Peyer's patch (tissue), 4 donors: ENCODE measurements around the gene KLRC4. TPM values are rescaled to one million over a fixed set of nuclear protein-coding genes. Genes with fewer than 3 reads are reported as not detected.
A peak's percentile ranks its signal among the peaks of the same experiment; 100 is the strongest.
"Not testable (repeated sequence)": the region's sequence is repeated elsewhere in the genome, so short reads cannot be mapped to it uniquely, and the experiment has no call there.

Source experiments
- DNase-seq, 3 donors: peaks; one replicate each; pipeline ENCODE4 v3.0.0-alpha.2; 2017 to 2019
- H3K27ac ChIP-seq, 4 donors: fragments of 200-600 bp; sonication (generic); one replicate each; pipeline ENCODE4 v1.5.1; 2016 to 2019
- H3K27me3 ChIP-seq, 2 donors: fragments of 200-600 bp; sonication (generic); one replicate each; pipeline ENCODE4 v1.5.1; 2019
- H3K36me3 ChIP-seq, 3 donors: fragments of 200-600 bp; sonication (generic); one replicate each; pipeline ENCODE4 v1.5.1; 2016 to 2019
- H3K4me1 ChIP-seq, 4 donors: fragments of 200-600 bp; sonication (generic); one replicate each; pipeline ENCODE4 v1.5.1; 2016 to 2019
- H3K4me3 ChIP-seq, 4 donors: fragments of 200-600 bp; sonication (generic); 1 replicate in 3 of 4; 2 replicates in 1 of 4; pipeline ENCODE4 v1.5.1; 2016 to 2019; ENCODE audit warnings: mild to moderate bottlenecking in 1 of 4
- H3K9me3 ChIP-seq, 4 donors: fragments of 200-600 bp; sonication (generic); one replicate each; pipeline ENCODE4 v1.5.1; 2016 to 2019; ENCODE audit warnings: mild to moderate bottlenecking in 1 of 4
- POLR2A ChIP-seq, 2 donors: fragments of 450-650 bp; IDR thresholded peaks; one replicate each; pipeline ENCODE4 v1.5.1; 2017; ENCODE audit warnings: antibody characterized with exemption in 2 of 2, mild to moderate bottlenecking in 2 of 2, moderate library complexity in 2 of 2
- total RNA-seq, 4 donors: library from RNA; depleted of rRNA; stranded (reverse); fragments of >200 nt; gene quantifications; one replicate each; pipeline ENCODE4 v1.1.0, GENCODE V29; 2016
- TF ChIP-seq, protein P1 (sequence below), 6 experiments: fragments of 450-650 bp in 4 of 6; fragments of 200-600 bp in 2 of 6; sonication (generic) in 1 of 6; IDR thresholded peaks; one replicate each; pipeline ENCODE4 v1.5.1; 2017 to 2019; ENCODE audit warnings: antibody characterized with exemption in 6 of 6, mild to moderate bottlenecking in 3 of 6, moderate library complexity in 1 of 6

KLRC4 gene
- total RNA-seq, 4 donors from 2014 or later: 2.1 to 5.8 (median 5.6) TPM; not detected in 1

DNA sequence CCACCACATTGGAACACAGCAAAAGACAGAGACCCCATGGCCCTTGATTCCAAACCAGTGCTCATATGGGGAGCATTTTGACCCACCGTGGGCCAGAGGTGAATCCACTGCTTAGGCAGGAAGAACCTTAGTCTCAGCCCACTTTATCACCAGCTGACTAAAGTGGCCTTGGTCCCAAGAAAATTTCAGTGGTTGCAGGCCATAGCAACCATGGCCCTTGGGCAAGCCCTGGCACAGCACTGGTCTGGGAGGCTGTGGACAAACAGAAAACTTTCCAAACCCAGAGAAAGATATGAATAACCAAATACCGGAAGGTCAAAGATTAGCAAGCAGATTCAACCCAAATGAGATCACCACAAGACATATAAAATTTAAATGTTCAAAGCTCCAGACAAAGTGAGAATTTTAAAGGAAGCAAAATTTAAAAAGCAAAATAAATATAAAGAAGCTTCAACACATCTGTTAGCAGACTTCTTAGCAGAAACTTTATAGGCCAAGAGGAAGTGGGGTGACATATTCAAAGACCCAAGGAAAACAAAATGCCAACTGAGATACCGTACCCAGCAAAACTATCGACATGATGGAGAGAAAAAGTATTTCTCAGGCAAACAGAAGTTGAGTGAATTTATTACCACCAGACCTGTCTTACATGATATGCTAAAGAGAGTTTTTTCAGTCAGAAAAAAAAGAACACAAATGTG lies 27.5 kb downstream of the KLRC4 start:
- no peak for DNase-seq
- H3K9me3 ChIP-seq: no peaks in the 10 kb centered on the region
- H3K36me3 ChIP-seq: no peaks in the 10 kb centered on the region
- H3K27me3 ChIP-seq: no peaks in the 10 kb centered on the region
- no peaks in the 10 kb centered on the region for H3K4me1 ChIP-seq
- H3K27ac ChIP-seq: no peak overlapping the region
- H3K4me3 ChIP-seq: peak overlapping the region in 1 of 4 donors; percentile 12
- no peak for TF ChIP-seq POLR2A (IDR thresholded peaks at IDR 0.05)
- TF ChIP-seq, protein P1, sequence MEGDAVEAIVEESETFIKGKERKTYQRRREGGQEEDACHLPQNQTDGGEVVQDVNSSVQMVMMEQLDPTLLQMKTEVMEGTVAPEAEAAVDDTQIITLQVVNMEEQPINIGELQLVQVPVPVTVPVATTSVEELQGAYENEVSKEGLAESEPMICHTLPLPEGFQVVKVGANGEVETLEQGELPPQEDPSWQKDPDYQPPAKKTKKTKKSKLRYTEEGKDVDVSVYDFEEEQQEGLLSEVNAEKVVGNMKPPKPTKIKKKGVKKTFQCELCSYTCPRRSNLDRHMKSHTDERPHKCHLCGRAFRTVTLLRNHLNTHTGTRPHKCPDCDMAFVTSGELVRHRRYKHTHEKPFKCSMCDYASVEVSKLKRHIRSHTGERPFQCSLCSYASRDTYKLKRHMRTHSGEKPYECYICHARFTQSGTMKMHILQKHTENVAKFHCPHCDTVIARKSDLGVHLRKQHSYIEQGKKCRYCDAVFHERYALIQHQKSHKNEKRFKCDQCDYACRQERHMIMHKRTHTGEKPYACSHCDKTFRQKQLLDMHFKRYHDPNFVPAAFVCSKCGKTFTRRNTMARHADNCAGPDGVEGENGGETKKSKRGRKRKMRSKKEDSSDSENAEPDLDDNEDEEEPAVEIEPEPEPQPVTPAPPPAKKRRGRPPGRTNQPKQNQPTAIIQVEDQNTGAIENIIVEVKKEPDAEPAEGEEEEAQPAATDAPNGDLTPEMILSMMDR (IDR thresholded peaks at IDR 0.05): no peak

DNA sequence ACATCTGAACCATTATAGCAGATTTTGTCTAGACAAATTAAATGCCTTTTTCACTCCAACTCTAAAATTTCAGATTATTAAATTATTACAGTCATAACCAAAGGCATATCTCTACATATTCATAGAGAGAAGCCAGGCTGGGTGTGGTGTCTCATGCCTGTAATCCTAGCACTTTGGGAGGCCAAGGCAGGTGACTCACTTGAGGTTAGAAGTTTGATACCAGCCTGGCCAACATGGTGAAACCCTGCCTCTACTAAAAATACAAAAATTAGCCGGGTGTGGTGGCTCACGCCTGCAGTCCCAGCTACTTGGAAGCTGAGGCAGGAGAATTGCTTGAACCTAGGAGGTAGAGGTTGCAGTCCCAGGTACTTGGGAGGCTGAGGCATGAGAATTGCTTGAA lies 30.8 kb downstream of the KLRC4 start:
- not testable (repeated sequence) for H3K9me3 ChIP-seq, H3K36me3 ChIP-seq, H3K27me3 ChIP-seq, DNase-seq, H3K4me1 ChIP-seq, H3K4me3 ChIP-seq, H3K27ac ChIP-seq

DNA sequence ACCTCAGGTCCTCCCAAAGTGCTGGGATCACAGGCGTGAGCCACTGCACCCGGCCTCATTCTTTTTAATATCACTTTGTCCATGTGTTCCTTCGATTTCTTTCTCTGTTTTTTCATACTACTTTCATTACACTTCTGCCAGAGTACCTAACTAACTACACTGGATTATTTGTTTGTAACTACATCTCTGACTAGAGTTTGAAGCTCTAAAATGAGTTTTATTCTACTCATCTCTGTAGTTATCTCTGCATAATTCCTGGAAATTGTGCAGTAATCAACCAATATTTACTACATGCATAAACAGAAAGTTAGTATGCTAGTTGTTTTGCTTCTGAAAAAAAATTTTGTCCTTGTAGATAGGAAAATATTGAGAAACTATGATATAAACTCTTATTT lies 34.9 kb downstream of the KLRC4 start:
- Histone ChIP-seq H3K36me3 (no peaks in the 10 kb centered on the region), H3K4me3 (no peak overlapping the region), H3K4me1 (no peaks in the 10 kb centered on the region), H3K27ac (no peak overlapping the region), H3K9me3 (no peaks in the 10 kb centered on the region), H3K27me3 (no peaks in the 10 kb centered on the region)
- TF ChIP-seq, protein P1 (IDR thresholded peaks at IDR 0.05): no peak
- no peak for TF ChIP-seq POLR2A (IDR thresholded peaks at IDR 0.05)
- DNase-seq: no peak

DNA sequence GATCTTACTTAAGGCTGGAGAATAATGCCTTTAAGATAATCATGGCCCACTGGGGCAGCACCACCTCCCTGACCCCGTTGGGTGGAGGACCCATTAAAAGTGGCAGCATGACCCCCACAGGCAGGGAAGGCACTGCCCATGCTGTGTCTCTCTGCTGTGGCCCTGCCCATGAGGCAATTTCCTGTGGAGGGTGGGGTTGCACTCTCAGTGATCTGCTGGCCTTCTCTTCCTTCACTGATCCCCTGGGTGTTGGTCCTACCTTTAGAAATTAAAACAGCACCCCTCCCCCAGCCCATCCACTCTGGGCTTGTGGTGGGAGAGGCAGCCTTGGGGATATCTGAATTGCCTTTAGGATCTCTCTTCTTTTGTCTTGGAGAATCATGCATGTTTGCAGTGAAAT lies 37.0 kb downstream of the KLRC4 start:
- no peaks in the 10 kb centered on the region for H3K36me3 ChIP-seq
- TF ChIP-seq, protein P1 (IDR thresholded peaks at IDR 0.05): no peak
- no peak for TF ChIP-seq POLR2A (IDR thresholded peaks at IDR 0.05)
- no peak overlapping the region for H3K4me3 ChIP-seq
- H3K27me3 ChIP-seq: no peaks in the 10 kb centered on the region
- H3K9me3 ChIP-seq: no peaks in the 10 kb centered on the region
- no peaks in the 10 kb centered on the region for H3K4me1 ChIP-seq
- peak overlapping the region in 2 of 4 donors; percentile 37 to 46 for H3K27ac ChIP-seq
- DNase-seq: peak in 2 of 3 donors; percentile 62 to 64

DNA sequence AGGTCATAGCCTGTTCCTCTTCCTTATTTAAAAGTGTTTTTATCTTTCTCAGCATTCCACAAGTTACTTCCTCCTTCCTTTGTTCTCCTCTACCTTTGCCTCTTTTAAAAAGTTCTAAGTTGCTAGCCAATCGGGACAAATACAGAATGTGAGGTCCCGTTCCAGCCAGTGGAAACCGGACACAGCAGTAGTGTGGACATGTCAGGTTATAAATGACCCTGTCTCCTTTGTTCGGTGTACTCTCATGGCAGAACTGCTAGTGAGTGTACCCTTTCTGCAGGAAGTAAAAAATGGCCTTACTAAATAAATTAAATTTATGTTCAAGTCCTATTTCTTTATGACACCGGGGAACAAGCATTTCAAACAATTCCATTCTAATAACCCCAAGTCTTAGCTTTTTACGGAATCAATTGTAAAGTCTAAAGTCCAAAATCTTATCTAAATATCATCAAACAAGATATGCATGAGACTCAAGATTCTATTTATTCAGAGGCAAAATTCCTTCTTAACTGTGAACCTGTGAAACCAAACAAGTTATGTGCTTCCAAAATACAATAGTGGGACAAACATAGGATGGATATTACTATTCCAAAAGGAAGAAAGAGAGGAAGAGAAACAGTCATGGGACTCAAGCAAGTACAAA lies 37.5 kb downstream of the KLRC4 start:
- not testable (repeated sequence) for H3K27me3 ChIP-seq, H3K9me3 ChIP-seq, H3K4me3 ChIP-seq, H3K36me3 ChIP-seq, DNase-seq, H3K4me1 ChIP-seq
- H3K27ac ChIP-seq: peak overlapping the region in 2 of 4 donors; percentile 37 to 55

DNA sequence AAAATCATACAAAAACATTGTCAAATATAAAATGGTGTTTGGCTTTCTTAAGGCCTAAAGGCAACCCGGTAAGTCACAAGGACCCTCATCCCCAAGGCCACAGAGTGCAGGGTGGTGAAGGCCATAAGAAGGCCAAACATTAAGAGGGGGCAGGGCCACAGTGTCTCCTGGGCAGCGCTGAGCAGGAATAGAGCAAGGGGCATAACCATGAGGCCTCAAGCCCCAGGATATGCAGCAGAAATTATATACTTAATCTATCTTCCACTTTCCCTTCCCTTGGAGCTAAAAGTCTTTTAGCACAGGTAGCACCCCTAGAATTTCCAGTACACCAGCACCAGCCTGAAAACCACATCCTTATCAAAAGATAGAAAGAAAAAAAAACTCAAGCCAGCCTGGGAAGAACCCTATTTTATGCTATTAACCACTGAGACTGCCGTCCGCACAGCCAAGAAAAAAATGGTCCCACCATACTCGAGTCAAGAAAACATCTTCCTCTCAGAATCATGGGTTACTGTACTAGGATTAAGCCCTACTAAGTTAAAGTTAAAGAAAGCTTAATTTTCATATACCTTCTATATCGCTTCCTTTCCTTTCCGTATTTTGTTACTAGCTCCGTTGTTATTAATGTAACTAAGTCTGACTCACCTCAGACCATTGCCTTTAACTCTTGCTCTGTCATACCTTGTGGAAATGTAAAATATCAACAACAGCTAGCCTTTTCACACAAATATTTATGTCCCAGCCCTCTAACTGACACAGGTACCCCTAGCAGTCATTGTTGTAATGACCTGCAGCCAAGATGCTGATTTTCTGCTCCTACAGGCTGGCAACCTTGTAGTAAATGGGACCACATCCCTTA lies 39.8 kb downstream of the KLRC4 start:
- Histone ChIP-seq H3K27ac (no peak overlapping the region), H3K27me3 (no peaks in the 10 kb centered on the region), H3K4me1 (peaks cover 0 to 15% (median 3%) of the 10 kb centered on the region in 4 donors), H3K9me3 (no peaks in the 10 kb centered on the region), H3K36me3 (no peaks in the 10 kb centered on the region), H3K4me3 (no peak overlapping the region)
- TF ChIP-seq POLR2A (IDR thresholded peaks at IDR 0.05): no peak
- TF ChIP-seq, protein P1 (IDR thresholded peaks at IDR 0.05): no peak
- no peak for DNase-seq
